GM12878 (cell line): Measurements from ENCODE around the gene MATN1. TPM values are rescaled to one million over a fixed set of nuclear protein-coding genes. Genes with fewer than 3 reads are reported as not detected.

Source experiments
- ATAC-seq: fragments of 200-7000 bp; cut with Tn5 transposase; 3 replicates; pipeline ENCODE4 v1.9.1; 2020; ENCODE audit warnings: mild to moderate bottlenecking, moderate library complexity
- BruUV-seq: library from RNA; stranded (reverse); fragments of 400-500 nt; replicated peaks from 2 replicates; lab custom pipeline; 2021; lab: Mats Ljungman, UMichigan
- CTCF ChIA-PET: fragments of 300-600 bp; sonication (Branson Sonifier 250); formaldehyde crosslinking; extraction: SDS; loops from one replicate; lab custom pipeline; 2021; ENCODE audit warnings: inconsistent platforms; lab: Yijun Ruan, JAX
- POLR2A ChIA-PET: fragments of 350-600 bp; formaldehyde crosslinking; extraction: SDS; loops from one replicate; lab custom pipeline; 2021; ENCODE audit warnings: inconsistent platforms; lab: Charles Lee
- RAD21 ChIA-PET: fragments of 300-600 bp; sonication (Branson Sonifier 250); formaldehyde crosslinking; loops from one replicate; lab custom pipeline; 2023; ENCODE audit warnings: antibody characterized with exemption; ENCODE audit not compliant: unreplicated experiment; lab: Charles Lee
- SMC1A ChIA-PET: fragments of 300-600 bp; sonication (Branson Sonifier 250); formaldehyde crosslinking; loops from one replicate; lab custom pipeline; 2023; ENCODE audit not compliant: unreplicated experiment, uncharacterized antibody; lab: Charles Lee
- DNase-seq: peaks from one replicate; pipeline ENCODE4 v3.0.0-alpha.2; 2011; ENCODE audit warnings: low read depth, low spot score
- FAIRE-seq: peaks from 3 replicates; lab custom pipeline; 2011; peaks lifted over from hg19 to GRCh38; lab: Jason Lieb, UNC
- H2AFZ ChIP-seq: 2 replicates; pipeline ENCODE4 v1.6.0; 2011; ENCODE audit warnings: low read depth, low read length, control low read depth; ENCODE audit not compliant: control insufficient read depth
- H3K27ac ChIP-seq: 2 replicates; pipeline ENCODE4 v1.5.1; 2011; ENCODE audit warnings: control low read depth; ENCODE audit not compliant: control insufficient read depth, insufficient read depth
- H3K27me3 ChIP-seq, 2 experiments: replicated peaks in 1 of 2; 2 replicates each; pipeline versions ENCODE4 v1.6.0 to v1.6.1; 2011; ENCODE audit warnings: low read length in 1 of 2; ENCODE audit not compliant: control insufficient read depth in 2 of 2, insufficient read depth in 2 of 2
- H3K36me3 ChIP-seq, 2 experiments: 2 replicates each; pipeline ENCODE4 v1.5.1; 2011; ENCODE audit warnings: low read length in 1 of 2; ENCODE audit not compliant: control insufficient read depth in 2 of 2, insufficient read depth in 2 of 2
- H3K4me1 ChIP-seq: 2 replicates; pipeline ENCODE4 v1.6.1; 2011; ENCODE audit warnings: mild to moderate bottlenecking, low read length, moderate library complexity, mixed read lengths; ENCODE audit not compliant: control insufficient read depth, insufficient read depth
- H3K4me2 ChIP-seq: 2 replicates; pipeline ENCODE4 v1.6.0; 2011; ENCODE audit warnings: control low read depth; ENCODE audit not compliant: control insufficient read depth, insufficient read depth
- H3K4me3 ChIP-seq: fragments of 200-600 bp; sonication (generic); 2 replicates; pipeline ENCODE4 v1.5.1; 2016
- H3K79me2 ChIP-seq: 2 replicates; pipeline ENCODE4 v1.6.0; 2011; ENCODE audit warnings: low read length; ENCODE audit not compliant: control insufficient read depth, insufficient read depth
- H3K9ac ChIP-seq: 2 replicates; pipeline ENCODE4 v1.8.0; 2011; ENCODE audit warnings: low read length, control low read depth, mixed read lengths; ENCODE audit not compliant: control insufficient read depth, insufficient read depth
- H3K9me3 ChIP-seq: replicated peaks from 3 replicates; pipeline ENCODE4 v1.5.1; 2011; ENCODE audit warnings: mild to moderate bottlenecking, low read length; ENCODE audit not compliant: control insufficient read depth, insufficient read depth
- H4K20me1 ChIP-seq: 2 replicates; pipeline ENCODE4 v1.6.0; 2011; ENCODE audit not compliant: control insufficient read depth, insufficient read depth
- BCL11A ChIP-seq: IDR thresholded peaks from 2 replicates; pipeline ENCODE4 v1.6.1; 2011; ENCODE audit warnings: low read depth, low read length
- BMI1 ChIP-seq: fragments of 450-650 bp; IDR thresholded peaks from 2 replicates; pipeline ENCODE4 v1.6.1; 2016; ENCODE audit warnings: mild to moderate bottlenecking, moderate library complexity, borderline replicate concordance
- BRCA1 ChIP-seq: IDR thresholded peaks from 2 replicates; pipeline ENCODE4 v1.6.1; 2011; ENCODE audit warnings: low read depth, low read length, improper control_type of control experiment
- EZH2 ChIP-seq: IDR thresholded peaks from 2 replicates; pipeline ENCODE4 v1.6.1; 2012; ENCODE audit warnings: low read depth, mild to moderate bottlenecking, control low read depth, inconsistent platforms, low read length, borderline replicate concordance; ENCODE audit not compliant: control insufficient read depth
- FOXM1 ChIP-seq: IDR thresholded peaks from 2 replicates; pipeline ENCODE4 v1.6.1; 2012; ENCODE audit warnings: low read depth, mild to moderate bottlenecking, inconsistent platforms, low read length, moderate library complexity
- GATAD2B ChIP-seq: fragments of 450-650 bp; conservative IDR thresholded peaks from 2 replicates; pipeline ENCODE4 v1.6.1; 2017; ENCODE audit warnings: low read depth, mild to moderate bottlenecking, moderate library complexity
- HDGF ChIP-seq: fragments of 450-650 bp; IDR thresholded peaks from 2 replicates; pipeline ENCODE4 v1.6.1; 2016; ENCODE audit warnings: antibody characterized with exemption
- KAT2A ChIP-seq: conservative IDR thresholded peaks from 2 replicates; pipeline ENCODE4 v1.6.1; 2011; ENCODE audit warnings: low read depth, low read length; ENCODE audit not compliant: control insufficient read depth
- MAX ChIP-seq: IDR thresholded peaks from 2 replicates; pipeline ENCODE4 v1.6.1; 2012; ENCODE audit warnings: low read depth, low read length, improper control_type of control experiment
- NR2C1 ChIP-seq: fragments of 450-650 bp; IDR thresholded peaks from 2 replicates; pipeline ENCODE4 v1.6.1; 2017; ENCODE audit warnings: antibody characterized with exemption, mild to moderate bottlenecking, moderate library complexity
- SIN3A ChIP-seq: IDR thresholded peaks from 2 replicates; pipeline ENCODE4 v1.6.1; 2012; ENCODE audit warnings: low read depth, low read length, improper control_type of control experiment
- SUZ12 ChIP-seq: fragments of 200-600 bp; sonication (generic); IDR thresholded peaks from one replicate; pipeline ENCODE4 v1.6.1; 2018; ENCODE audit warnings: antibody characterized with exemption, mild to moderate bottlenecking; ENCODE audit not compliant: unreplicated experiment
- TARDBP ChIP-seq: IDR thresholded peaks from 2 replicates; pipeline ENCODE4 v1.6.1; 2016; ENCODE audit warnings: borderline replicate concordance
- TCF12 ChIP-seq: IDR thresholded peaks from 2 replicates; pipeline ENCODE4 v1.6.1; 2011; ENCODE audit warnings: low read depth, mild to moderate bottlenecking, low read length
- USF2 ChIP-seq: IDR thresholded peaks from 2 replicates; pipeline ENCODE4 v1.6.1; 2011; ENCODE audit warnings: low read depth, low read length, improper control_type of control experiment, borderline replicate concordance
- ZNF384 ChIP-seq: IDR thresholded peaks from 2 replicates; pipeline ENCODE4 v1.6.1; 2012; ENCODE audit warnings: low read depth, mild to moderate bottlenecking, low read length, improper control_type of control experiment, borderline replicate concordance
- ZNF687 ChIP-seq: fragments of 450-650 bp; IDR thresholded peaks from 2 replicates; pipeline ENCODE4 v1.6.1; 2017; ENCODE audit warnings: mild to moderate bottlenecking, moderate library complexity
- WGBS: methylation state at CpG from one replicate; pipeline ENCODE4 v1.1.6; 2016; ENCODE audit warnings: low lambda C conversion rate; ENCODE audit not compliant: insufficient replicate concordance, insufficient coverage; ENCODE audit errors: missing lambda C conversion rate; 5-methylcytosine and 5-hydroxymethylcytosine counted together
- in situ Hi-C: fragments of 300-500 bp; cut with MboI; formaldehyde crosslinking; loops from 9 replicates; pipeline ENCODE4 v1.14.3; 2018; ENCODE audit warnings: mixed read lengths
- intact Hi-C: fragments of 100-400 bp; cut with micrococcal nuclease; formaldehyde crosslinking; loops from one replicate; pipeline ENCODE4 v1.14.2; 2022; ENCODE audit not compliant: unreplicated experiment
- polyA plus RNA-seq, 11 experiments: library from polyadenylated mRNA; depleted of rRNA in 4 of 11; unstranded in 6 of 11; stranded (reverse) in 5 of 11; fragments of >200 nt; fragmentation: Nextera tagmentation in 4 of 11; fragmentation: Illumina TruSeq in 1 of 11; extraction: Ambion mirVana in 4 of 11; extraction: Trizol in 1 of 11; gene quantifications; 1 replicate in 1 of 11; 2 replicates in 10 of 11; pipeline versions ENCODE4 v1.2.1 to v1.2.3, GENCODE V29; 2011 to 2016; ENCODE audit warnings: inconsistent platforms in 2 of 11, missing spikeins in 2 of 11, low read depth in 1 of 11
- total RNA-seq, 4 experiments: library from RNA; depleted of rRNA in 3 of 4; stranded (reverse); fragments of >200 nt in 3 of 4; fragmentation: Illumina TruSeq in 1 of 4; extraction: Trizol in 1 of 4; gene quantifications; 2 replicates each; pipeline versions ENCODE4 v1.2.1 to v1.2.3, GENCODE V29; 2013 to 2021

MATN1 gene
- total and polyA plus RNA-seq, 10 of the 15 experiments (the other 5 are each of a cell fraction or from before 2014, with no cell fraction given), result 0.04 to 0.50 (median 0.10) TPM; not detected in 1

GRCh38 chr1:30686236-30686935 lies 37.0 kb downstream of the MATN1 start (continued):
- TF ChIP-seq SIN3A, result no peak

GRCh38 chr1:30685796-30686165 lies 37.6 kb downstream of the MATN1 start:
- H3K4me3 ChIP-seq, result no peak overlapping the region
- no peaks in the 10 kb centered on the region for H4K20me1 ChIP-seq
- 27% methylated on average over 11 of the region's 11 CpGs for WGBS
- H2AFZ ChIP-seq, result no peak overlapping the region
- peaks cover 4 to 5% of the 10 kb centered on the region in 2 experiments; a peak in 2 of 4 replicates for H3K27me3 ChIP-seq
- FAIRE-seq, result no peak
- DNase-seq, result no peak
- no peaks in the 10 kb centered on the region for H3K79me2 ChIP-seq
- H3K9me3 ChIP-seq, result no peaks in the 10 kb centered on the region
- no peak overlapping the region for H3K27ac ChIP-seq
- no peaks in the 10 kb centered on the region for H3K36me3 ChIP-seq
- ATAC-seq, result no peak
- RAD21 ChIA-PET, result no interaction called here
- CTCF ChIA-PET, result interaction anchor here (1.0 kb wide), 1 partner anchor 11 kb away, joined by 3 read pairs; no protein-coding TSS in a partner anchor
- in situ Hi-C loops (no loop called here), intact Hi-C loops (no loop called here)
- no peak overlapping the region for H3K4me2 ChIP-seq
- H3K4me1 ChIP-seq, result no peaks in the 10 kb centered on the region
- POLR2A ChIA-PET, result no interaction called here
- SMC1A ChIA-PET, result no interaction called here
- TF ChIP-seq GATAD2B (no peak), TCF12 (no peak), ZNF384 (no peak), HDGF (no peak), ZNF687 (no peak), MAX (no peak), FOXM1 (no peak), BRCA1 (no peak), USF2 (no peak), BCL11A (no peak), KAT2A (no peak), EZH2 (no peak), BMI1 (no peak), NR2C1 (no peak), TARDBP (no peak), SUZ12 (no peak)
- no TSS peak for BruUV-seq
- H3K9ac ChIP-seq, result no peak overlapping the region
